Fibroblast of skin of scalp (primary cell): ENCODE data around the gene TMEM176A.
"Not testable (repeated sequence)": the region's sequence is repeated elsewhere in the genome, so short reads cannot be mapped to it uniquely, and the experiment has no call there.

ENCODE experiments used
- DNase-seq: peaks from one replicate; pipeline ENCODE4 v3.0.0-alpha.2; 2013

TMEM176A gene

DNA sequence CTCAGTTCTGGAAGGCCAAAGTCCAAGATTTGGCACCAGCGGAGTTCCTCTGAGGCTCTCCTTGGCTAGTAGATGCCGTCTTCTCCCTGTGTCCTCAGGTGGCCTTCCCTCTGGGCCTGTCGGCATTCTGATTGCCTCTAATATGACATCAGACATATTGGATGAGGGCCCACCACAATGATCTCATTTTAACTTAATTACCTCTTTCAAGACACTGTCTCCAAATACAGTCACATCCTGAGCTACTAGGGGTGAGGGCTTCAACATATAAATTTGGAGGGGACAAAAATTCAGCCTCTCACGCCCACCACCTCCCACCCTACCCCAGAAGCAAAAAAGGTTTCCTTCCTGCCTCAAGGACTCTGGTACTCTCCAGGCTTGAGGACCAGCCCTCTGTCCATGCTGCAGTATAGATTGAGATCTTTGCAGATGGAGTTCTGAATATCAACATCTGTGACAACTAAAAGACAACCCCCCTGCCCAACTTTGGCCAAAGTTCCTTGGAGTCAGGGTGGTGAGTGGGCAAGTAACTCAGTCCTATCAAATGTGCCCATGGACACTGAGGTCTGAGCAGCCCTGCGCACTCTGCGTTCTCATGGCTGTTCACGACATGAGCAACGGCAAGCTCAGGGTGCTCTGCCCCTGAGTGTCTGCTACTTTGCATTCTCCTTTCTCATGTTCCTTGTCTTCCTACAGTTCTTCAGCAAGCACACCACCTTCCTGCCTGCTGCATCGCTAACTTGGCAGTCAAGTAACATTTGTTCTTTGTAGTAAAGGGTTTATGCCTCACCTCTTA, 11.9 kb upstream of the TMEM176A start:
- DNase-seq = peak; percentile 29

DNA sequence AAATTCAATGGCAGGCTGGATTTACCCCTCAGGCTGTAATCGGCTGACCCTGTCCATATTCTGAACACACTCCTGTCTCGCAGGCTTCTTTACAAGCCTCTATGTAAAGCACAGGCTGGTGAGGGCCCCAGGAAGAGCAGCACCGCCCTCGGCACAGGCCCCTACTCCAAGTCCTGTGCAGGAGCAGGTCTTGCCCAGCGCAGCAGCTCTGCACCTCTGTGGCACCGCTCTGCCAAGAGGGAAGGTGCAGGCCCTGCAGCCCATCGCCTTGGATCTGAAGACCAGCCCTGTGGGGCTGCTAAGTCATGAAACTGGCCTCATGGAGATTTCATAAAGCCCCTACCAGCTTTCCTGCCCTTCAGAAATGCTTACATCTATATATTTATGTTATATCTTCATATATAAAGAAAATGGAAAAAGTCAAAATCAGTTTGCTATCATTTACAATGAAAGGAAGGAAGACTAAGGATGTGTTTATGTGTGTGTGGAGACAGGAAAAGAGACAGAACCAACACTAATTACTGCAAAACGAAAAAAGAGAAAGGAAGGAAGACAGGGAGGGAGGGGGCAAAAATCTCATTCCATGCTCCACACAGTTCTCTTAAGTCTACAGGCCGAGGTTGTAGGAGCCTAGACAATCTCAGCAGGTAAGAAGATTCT, 10.0 kb upstream of the TMEM176A start:
- DNase-seq = no peak

DNA sequence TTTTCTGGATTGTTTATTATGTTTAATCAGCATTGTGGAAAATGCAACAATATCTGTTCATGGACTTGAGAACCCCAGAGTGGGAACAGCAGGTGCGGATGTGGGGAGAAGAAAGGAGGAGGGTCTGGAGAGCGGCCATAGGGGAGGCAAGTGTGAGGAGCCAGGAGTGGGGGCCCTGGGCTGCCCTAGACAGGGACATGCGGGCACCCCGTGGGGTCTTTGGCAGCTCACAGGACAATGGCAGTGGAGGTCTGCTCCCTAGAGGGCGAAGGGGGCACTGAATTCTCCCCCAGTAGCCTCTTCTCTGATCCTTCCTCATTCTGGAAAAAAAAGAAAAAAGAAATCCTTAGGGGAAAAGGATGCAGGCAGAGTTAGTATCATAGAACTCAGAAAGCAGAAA, 9.3 kb upstream of the TMEM176A start:
- DNase-seq = no peak

DNA sequence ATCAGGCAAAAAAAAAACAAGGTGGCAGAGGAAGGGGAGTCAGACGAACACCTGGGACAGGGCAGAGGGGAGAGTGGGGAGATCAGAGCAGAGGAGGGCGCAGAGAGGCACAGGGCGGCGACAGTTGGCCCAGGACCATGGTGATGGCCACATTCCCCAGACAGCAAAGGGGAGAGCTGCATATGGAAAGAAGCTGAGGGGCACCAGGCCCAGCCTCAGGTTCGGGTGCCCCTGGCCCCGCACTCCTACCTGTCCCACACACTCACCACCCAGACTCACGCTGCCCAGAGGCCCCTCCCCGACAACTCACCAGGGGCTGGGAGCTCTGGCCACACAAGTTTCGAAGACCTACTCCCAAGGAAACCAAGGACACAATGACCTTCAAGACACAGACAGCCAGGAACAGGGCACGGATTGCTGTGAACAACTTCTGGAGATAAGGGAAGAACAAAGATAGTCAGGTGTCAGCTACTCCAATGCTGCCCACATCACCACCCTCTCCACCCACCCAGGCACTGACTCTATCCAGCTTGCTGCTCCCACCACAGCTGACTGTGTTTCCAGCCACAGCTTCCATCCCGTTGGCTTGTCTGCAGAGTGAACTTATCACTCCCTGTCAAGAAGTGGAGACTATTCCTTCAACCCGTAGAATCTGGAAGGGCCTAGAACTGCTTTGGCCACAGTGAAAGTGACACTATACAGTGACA, 8.7 kb upstream of the TMEM176A start:
- no peak for DNase-seq

DNA sequence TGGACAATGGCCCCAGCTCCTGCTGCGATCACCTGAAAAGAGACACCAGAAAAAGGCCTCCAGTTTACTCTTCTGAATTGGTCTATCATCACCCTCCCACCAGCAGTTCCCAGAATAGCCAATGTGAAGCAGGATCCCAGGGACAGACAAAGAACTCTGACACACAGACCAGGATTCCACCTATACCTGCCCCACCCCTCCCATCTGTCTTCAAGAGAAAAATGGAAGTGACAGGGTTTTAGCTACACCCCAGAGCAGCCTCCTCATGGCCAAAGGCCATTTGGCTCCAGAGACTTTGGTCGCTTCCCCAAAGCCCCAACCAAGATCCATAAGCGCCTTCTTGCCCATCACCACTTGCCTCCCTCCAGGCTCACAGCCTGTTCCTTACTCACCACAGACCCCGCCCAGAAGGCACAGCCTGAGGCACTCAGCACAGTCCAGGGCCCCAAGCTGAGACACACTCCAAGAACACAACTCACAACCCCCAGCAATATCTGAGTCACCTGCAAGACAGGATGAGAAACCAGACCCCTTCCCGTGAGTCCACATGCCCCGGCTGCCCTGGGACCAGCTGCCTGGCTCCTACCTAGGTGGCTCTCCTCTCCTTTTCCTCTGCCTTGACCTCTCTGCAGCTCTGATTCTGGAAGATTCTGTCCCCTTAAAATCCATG, 6.9 kb upstream of the TMEM176A start:
- DNase-seq = no peak

DNA sequence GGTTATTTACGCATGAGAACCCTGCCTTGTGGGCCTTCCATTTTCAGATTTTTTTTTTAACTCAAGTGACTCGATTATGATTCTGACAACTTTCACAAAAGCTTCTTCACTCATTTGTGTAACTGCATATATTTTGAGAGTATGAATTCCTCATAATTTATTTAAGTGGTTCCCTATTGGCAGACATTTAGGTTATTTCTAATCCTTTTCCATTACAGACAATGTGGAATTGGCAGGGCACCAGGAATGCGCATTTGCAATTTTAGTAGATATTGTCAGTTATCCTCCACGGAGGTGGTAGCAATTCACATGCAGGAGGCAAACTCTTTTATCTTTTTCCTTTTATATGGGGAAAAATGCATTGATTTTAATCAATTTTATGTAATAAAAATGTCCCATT, 2.9 kb upstream of the TMEM176A start:
- no peak for DNase-seq

DNA sequence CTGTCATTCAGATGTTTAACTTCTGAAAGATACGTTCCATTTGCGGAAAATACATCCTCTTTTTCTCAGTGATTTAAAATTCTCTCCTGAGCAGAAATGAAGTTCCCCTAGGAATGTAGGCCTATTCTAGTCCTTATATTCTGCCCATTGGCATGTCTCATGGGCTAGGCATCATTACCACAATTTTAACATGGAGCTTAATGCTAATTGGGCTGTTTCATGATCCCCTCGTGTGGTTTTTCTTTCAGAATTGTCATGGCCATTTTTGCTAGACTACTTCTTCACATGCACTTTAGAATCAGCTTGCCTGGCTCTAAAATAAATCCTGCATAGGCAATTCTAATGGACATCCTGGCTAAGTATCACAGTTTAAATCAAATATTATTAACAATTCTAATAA, 1.4 kb upstream of the TMEM176A start:
- DNase-seq = no peak

DNA sequence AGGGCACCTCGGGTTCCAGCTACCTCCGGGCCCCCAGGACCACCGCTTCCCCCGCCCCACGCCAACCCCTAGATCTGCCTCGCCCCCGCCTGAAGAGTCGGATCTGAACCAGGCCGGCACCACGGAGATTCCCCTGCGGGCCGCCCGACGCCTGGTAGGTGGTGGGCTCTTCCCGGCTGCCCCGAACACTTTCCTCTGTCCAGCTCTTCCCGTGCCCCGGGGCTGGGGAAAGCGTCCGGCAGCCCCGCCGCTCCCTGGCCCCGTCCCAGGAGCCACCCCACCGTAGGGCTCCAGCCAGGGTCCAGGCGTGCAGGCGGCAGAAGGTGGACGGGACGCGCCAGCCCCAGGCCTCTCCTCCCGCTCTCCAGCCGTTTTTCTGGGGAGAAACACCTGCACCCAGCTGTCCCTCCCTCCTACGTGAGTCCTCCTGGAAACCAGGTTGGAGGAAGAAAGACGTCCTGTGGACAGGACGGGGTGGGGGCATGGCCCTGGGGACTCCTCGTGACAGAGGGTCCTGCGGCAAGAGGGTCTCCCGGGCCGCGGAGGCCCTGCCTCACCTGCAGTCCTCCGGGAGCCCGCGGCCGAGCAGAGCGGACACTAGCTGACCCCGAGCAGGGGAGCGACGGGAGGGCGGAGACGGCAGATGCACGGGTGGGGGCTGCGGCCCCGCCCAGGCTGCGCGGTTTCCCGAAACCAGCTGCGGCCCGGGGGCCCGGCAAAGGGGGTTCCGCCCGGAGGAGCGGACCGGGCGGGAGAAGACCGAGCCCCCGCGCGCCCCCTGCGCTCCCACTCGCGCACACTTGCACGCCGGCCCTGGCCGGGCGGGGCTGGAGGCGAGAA, 608 bp upstream of the TMEM176A start, which contains the start of gene TMEM176B:
Gene TMEM176B, minus strand, starts transcription at position 624 of the 840 bp plus-strand sequence. CDS start 3,795 bp downstream, outside the sequence.
- no peak for DNase-seq

DNA sequence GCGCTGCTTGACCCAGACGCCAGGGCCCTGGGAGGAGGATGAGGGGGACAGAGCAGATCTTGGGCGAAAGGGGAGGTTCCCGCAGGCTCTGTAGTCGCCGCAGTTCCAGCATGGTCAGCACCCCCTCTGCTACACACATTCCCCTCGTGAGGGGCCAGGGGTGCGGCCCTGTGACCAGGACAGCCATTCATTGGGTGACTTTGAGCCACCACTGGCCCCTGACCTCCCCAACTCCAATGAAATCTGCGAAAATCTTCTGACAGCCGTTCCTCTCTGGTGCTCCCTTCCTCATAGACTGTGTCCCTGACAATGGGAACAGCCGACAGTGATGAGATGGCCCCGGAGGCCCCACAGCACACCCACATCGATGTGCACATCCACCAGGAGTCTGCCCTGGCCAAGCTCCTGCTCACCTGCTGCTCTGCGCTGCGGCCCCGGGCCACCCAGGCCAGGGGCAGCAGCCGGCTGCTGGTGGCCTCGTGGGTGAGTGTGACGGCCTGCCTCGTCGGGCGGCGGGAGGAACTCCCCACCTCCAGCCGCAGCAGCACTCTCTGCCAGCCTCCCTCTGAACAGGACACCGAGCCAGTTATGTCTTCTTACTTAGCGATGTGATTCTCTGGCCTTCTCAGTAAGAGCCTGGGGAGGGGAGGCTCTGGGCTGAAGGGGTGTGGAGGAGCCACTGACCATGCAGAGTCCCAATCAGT, 825 bp downstream of the TMEM176A start:
- no peak for DNase-seq

DNA sequence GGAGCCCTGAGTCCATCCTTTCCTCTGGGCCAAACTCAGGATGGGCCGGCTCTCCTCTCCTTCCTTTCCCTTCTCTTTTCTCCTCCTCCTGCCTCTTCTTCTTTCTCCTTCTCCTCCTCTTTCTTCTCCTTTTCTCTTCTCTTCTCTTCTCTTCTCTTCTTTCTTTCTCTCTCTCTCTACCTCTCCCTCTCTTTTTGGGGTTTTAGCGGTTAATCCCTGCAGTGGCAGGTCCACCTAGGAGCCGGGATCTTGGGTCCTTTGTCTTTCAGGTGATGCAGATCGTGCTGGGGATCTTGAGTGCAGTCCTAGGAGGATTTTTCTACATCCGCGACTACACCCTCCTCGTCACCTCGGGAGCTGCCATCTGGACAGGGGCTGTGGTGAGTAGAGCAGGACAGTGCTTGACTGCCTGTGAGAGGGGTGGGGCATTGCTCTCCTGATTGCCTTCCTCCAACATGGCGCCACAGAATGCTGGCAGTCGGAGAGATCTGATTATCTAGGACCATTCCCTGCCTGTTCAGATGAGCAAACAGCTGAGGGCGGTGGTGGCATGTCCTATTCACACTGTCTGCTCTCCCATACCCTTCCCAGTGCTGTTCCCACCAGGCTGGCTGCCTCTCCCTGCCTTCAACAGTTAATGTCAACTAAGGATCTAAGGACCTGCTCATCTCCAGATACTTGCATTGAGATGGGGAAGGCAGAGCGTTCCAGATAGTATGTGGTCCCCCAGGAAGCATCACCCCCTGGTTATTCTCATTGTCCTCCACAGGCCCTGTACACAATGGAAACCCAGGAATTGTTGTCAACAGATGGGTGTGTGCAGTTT, 1.6 kb downstream of the TMEM176A start:
- DNase-seq = no peak

DNA sequence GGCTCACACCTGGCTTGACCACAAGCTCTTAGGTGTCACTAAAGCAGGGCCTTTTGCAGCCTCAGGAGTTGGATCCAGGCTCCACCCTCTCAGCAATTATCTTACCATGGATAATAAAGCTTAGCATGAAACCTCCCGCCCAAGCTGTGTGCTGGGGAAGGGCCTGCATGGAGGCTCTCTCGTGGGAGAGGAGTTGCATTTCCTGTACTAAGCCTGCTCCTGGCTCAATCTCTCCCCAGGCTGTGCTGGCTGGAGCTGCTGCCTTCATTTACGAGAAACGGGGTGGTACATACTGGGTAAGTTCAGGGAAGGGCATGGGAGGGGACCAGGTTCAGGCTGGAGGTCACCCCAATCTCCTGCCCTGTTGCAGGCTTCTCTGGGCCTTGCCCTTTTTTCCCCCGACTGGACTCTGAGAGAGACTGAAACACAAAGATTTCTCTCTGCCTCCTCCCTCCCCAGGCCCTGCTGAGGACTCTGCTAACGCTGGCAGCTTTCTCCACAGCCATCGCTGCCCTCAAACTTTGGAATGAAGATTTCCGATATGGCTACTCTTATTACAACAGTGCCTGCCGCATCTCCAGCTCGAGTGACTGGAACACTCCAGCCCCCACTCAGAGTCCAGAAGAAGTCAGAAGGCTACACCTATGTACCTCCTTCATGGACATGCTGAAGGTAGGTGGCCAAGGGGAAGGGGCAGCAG, 2.7 kb downstream of the TMEM176A start:
- no peak for DNase-seq

DNA sequence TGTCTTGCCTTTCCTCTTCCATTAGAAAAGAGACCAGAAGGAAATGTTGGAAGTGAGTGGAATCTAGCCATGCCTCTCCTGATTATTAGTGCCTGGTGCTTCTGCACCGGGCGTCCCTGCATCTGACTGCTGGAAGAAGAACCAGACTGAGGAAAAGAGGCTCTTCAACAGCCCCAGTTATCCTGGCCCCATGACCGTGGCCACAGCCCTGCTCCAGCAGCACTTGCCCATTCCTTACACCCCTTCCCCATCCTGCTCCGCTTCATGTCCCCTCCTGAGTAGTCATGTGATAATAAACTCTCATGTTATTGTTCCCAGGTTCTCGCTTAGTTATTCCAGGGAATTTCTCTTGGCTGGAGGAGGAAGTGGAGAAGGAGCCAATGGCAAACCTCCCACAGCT, 4.2 kb downstream of the TMEM176A start:
- DNase-seq = no peak

DNA sequence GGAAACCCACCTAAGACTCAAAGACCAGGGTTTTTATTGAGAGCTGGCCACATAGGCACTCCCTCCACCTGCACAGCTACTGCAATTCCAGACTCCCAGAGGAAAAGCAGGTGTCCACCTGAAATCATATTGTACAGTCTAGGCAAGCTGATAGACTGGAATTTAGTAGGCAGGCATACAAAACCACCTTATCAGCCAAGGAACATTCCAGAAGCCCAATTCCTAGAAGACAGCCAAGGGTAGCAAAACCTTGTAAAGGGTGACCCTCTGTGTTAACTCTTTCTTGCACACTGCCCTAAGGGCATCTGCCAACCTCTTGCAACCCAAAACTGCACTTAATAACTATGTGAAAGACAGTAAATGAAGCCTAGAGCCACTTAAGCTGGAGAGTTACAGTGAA, 5.3 kb downstream of the TMEM176A start:
- no peak for DNase-seq

DNA sequence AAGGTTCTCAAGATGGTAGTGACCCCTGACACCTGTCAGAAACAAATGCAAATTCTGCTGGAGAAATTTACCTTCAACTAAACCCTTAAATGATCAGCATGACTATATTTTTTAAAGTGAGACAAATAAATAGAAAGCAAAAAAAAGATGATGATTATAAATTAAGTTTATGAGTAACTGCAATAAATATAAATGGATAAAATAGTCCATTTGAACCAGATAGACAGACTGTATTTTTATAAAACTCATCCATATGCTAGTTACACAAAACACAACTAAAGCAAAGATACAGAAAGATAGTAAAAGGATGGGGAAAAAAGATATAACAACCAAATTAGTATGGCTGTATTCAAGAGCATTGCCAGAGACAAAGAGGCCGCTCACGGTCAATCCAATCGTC, 5.9 kb downstream of the TMEM176A start:
- no peak for DNase-seq

DNA sequence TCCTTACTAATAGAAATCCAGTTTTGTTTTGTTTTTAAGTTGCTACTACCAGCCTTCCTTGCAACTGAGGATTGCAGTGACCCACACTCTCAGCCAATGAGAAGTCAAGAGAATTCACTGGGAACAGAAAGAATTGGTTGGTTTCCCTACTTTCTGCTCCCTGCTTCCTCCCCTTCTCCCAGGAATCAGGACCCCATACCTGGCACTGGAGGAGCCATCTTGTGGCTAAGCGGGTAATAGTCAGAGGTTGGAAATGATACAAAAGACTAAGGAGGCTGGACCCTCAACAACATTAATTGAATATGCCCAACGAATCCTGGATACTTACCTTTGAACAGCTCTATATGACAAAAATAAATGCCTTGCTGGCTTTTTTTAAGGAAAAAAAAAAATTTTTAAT, 6.3 kb downstream of the TMEM176A start:
- no peak for DNase-seq

DNA sequence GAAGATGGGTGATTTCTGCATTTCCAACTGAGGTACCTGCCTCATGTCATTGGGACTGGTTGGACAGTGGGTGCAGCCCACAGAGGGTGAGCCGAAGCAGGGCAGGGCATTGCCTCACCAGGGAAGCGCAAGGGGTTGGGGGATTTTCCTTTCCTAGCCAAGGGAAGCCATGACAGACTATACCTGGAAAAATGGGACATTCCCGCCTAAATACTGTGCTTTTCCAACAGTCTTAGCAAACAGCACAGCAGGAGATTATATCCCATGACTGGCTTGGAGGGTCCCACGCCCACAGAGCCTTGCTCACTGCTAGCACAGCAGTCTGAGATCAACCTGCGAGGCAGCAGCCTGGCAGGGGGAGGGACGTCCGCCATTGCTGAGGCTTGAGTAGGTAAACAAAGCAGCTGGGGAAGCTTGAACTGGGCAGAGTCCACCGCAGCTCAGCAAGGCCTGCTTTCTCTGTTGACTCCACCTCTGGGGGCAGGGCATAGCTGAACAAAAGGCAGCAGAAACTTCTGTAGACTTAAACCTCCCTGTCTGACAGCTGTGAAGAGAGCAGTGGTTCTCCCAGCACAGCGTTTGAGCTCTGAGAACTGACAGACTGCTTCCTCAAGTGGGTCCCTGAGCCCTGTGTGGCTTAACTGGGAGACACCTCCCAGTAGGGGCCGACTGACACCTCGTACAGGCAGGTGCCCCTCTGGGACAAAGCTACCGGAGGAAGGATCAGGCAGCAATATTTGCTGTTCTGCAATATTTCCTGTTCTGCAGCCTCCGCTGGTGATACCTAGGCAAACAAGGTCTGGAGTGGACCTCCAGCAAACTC, 7.3 kb downstream of the TMEM176A start:
- not testable (repeated sequence) for DNase-seq

DNA sequence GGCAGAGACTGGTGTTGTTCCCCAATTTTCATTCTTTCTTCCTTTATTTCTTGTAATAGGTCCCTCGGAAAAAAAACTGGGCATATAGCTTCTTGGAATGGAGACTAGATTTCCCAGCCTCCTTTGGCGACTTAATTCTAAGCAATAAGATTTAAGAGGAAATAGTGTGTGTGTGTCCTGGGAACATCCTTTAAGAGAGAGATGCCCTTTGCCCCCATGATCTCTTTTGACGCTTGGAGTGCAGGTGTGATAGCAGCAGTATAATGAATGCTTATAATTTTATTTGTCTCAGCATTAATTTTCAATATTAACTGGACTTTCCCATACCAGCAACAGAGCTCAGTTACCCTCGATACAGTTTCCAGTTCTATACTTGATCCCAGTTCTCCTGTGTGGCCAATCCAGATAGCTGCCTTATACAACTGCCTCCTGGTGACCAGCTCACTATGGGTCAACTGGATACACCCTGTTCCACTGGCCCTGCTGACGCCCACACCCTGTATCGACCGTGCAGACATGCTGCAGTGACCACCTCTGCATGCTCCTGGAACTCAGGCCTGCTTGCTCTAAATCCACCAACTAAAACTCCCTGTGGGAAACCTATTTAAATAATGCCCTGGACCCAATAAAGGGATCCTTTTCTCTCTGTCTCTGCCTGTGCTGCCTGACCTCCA, 13.9 kb downstream of the TMEM176A start:
- DNase-seq = no peak

DNA sequence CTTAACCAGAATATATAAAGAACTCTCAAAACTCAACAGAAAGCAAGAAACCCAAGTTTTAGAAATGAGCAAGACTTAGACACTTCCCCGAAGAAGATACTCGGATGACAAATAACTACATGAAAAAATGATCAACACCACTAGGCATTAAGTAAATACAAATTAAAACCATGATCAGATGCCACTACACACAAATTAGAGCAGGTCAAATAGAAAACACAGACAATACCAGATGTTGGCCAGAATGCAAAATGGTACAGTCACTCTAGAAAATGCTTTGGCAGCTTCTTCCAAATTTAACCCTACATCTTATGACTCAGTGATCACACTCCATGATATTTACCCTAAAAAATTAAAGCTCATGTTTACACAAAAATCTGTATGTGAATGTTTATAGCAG, 18.4 kb downstream of the TMEM176A start:
- DNase-seq = no peak
